GM12878 (cell line): ENCODE measurements around the gene PKN3. TPM values are rescaled to one million over a fixed set of nuclear protein-coding genes. Genes with fewer than 3 reads are reported as not detected.

Source experiments
- FOXM1 ChIP-seq: IDR thresholded peaks from 2 replicates; pipeline ENCODE4 v1.6.1; 2012; ENCODE audit warnings: low read depth, mild to moderate bottlenecking, inconsistent platforms, low read length, moderate library complexity
- GATAD2B ChIP-seq: fragments of 450-650 bp; conservative IDR thresholded peaks from 2 replicates; pipeline ENCODE4 v1.6.1; 2017; ENCODE audit warnings: low read depth, mild to moderate bottlenecking, moderate library complexity
- IRF4 ChIP-seq: IDR thresholded peaks from 2 replicates; pipeline ENCODE4 v1.6.1; 2011; ENCODE audit warnings: low read depth, low read length
- IRF5 ChIP-seq: fragments of 450-650 bp; IDR thresholded peaks from 2 replicates; pipeline ENCODE4 v1.6.1; 2017; ENCODE audit warnings: borderline replicate concordance
- MTA3 ChIP-seq: IDR thresholded peaks from 2 replicates; pipeline ENCODE4 v1.6.1; 2012; ENCODE audit warnings: low read length, inconsistent platforms, borderline replicate concordance
- NFYB ChIP-seq: IDR thresholded peaks from 2 replicates; pipeline ENCODE4 v1.6.1; 2011; ENCODE audit warnings: low read depth, mild to moderate bottlenecking, low read length, improper control_type of control experiment, moderate library complexity; ENCODE audit not compliant: insufficient read depth
- PBX3 ChIP-seq: IDR thresholded peaks from 2 replicates; pipeline ENCODE4 v1.6.1; 2011; ENCODE audit warnings: mild to moderate bottlenecking, low read depth, low read length, moderate library complexity; ENCODE audit not compliant: insufficient replicate concordance
- POLR2AphosphoS5 ChIP-seq: IDR thresholded peaks from 2 replicates; pipeline ENCODE4 v1.6.1; 2011; ENCODE audit warnings: mild to moderate bottlenecking, low read length, inconsistent platforms
- PRDM15 ChIP-seq: fragments of 450-650 bp; formaldehyde crosslinking; IDR thresholded peaks from 2 replicates; pipeline ENCODE4 v1.4.0; 2020; ENCODE audit warnings: mild to moderate bottlenecking, moderate library complexity
- RELA ChIP-seq: fragments of 450-650 bp; IDR thresholded peaks from 2 replicates; pipeline ENCODE4 v1.8.0; 2014; ENCODE audit warnings: borderline replicate concordance; ENCODE audit not compliant: partially characterized antibody
- SIN3A ChIP-seq: IDR thresholded peaks from 2 replicates; pipeline ENCODE4 v1.6.1; 2012; ENCODE audit warnings: low read depth, low read length, improper control_type of control experiment
- SP1 ChIP-seq: IDR thresholded peaks from one replicate; pipeline ENCODE4 v1.6.1; 2011; ENCODE audit warnings: low read depth, low read length
- SRF ChIP-seq, 2 experiments: IDR thresholded peaks; 2 replicates each; pipeline ENCODE4 v1.6.1; 2011; ENCODE audit warnings: low read depth in 2 of 2, low read length in 2 of 2, mild to moderate bottlenecking in 1 of 2, moderate library complexity in 1 of 2
- STAT1 ChIP-seq: fragments of 450-650 bp; conservative IDR thresholded peaks from 2 replicates; pipeline ENCODE4 v1.6.1; 2014; ENCODE audit warnings: antibody characterized with exemption, mild to moderate bottlenecking
- ZBTB40 ChIP-seq: fragments of 450-650 bp; IDR thresholded peaks from 2 replicates; pipeline ENCODE4 v1.6.1; 2016; ENCODE audit warnings: mild to moderate bottlenecking, moderate library complexity, borderline replicate concordance
- ZNF384 ChIP-seq: IDR thresholded peaks from 2 replicates; pipeline ENCODE4 v1.6.1; 2012; ENCODE audit warnings: low read depth, mild to moderate bottlenecking, low read length, improper control_type of control experiment, borderline replicate concordance
- ZZZ3 ChIP-seq: IDR thresholded peaks from 2 replicates; pipeline ENCODE4 v1.6.1; 2011; ENCODE audit warnings: low read depth; ENCODE audit not compliant: control insufficient read depth, insufficient read length
- polyA plus RNA-seq, 11 experiments: library from polyadenylated mRNA; depleted of rRNA in 4 of 11; unstranded in 6 of 11; stranded (reverse) in 5 of 11; fragments of >200 nt; fragmentation: Nextera tagmentation in 4 of 11; fragmentation: Illumina TruSeq in 1 of 11; extraction: Ambion mirVana in 4 of 11; extraction: Trizol in 1 of 11; gene quantifications; 1 replicate in 1 of 11; 2 replicates in 10 of 11; pipeline versions ENCODE4 v1.2.1 to v1.2.3, GENCODE V29; 2011 to 2016; ENCODE audit warnings: inconsistent platforms in 2 of 11, missing spikeins in 2 of 11, low read depth in 1 of 11
- total RNA-seq, 4 experiments: library from RNA; depleted of rRNA in 3 of 4; stranded (reverse); fragments of >200 nt in 3 of 4; fragmentation: Illumina TruSeq in 1 of 4; extraction: Trizol in 1 of 4; gene quantifications; 2 replicates each; pipeline versions ENCODE4 v1.2.1 to v1.2.3, GENCODE V29; 2013 to 2021

Gene PKN3
- total and polyA plus RNA-seq, 10 of the 15 experiments (the other 5 are each of a cell fraction or from before 2014, with no cell fraction given), result 0.35 to 11.0 (median 3.3) TPM

GRCh38 chr9:128702445-128702948 lies at the start of gene PKN3 (continued):
- TF ChIP-seq PRDM15 (no peak), GATAD2B (peak; percentile 99), RELA (peak; percentile 23), SP1 (no peak), NFYB (no peak), ZNF384 (no peak), SIN3A (no peak), FOXM1 (no peak; the same call in 1 of the 2 replicates), SRF (IDR thresholded peaks at IDR 0.05; ENCODE audit: low read depth in 2 of 2, low read length in 2 of 2) (no peak), ZBTB40 (no peak), STAT1 (0 out of 2 replicates have a peak, but pooled peaks have one; percentile 28), MTA3 (no peak), PBX3 (no peak), IRF4 (no peak), IRF5 (no peak), ZZZ3 (no peak), POLR2AphosphoS5 (peak; percentile 29; the same call in 1 of the 2 replicates)
